Measurements from ENCODE around the gene APCDD1L.
"Not testable (repeated sequence)": the region's sequence is repeated elsewhere in the genome, so short reads cannot be mapped to it uniquely, and the experiment has no call there.

The APCDD1L gene

GRCh38 chr20:58511861-58512260 lies 3.3 kb downstream of the APCDD1L start:
- TF ChIP-seq CTCF (conservative IDR thresholded peaks at IDR 0.05; ENCODE audit: low read depth) = no peak
- DNase-seq (ENCODE audit: low spot score) = no peak
- POLR2A ChIA-PET (ENCODE audit: low non-redundant PET) = interaction anchor here (1.3 kb wide), 1 partner anchor 123 kb away, joined by 5 read pairs; the partner anchor contains the start of gene VAPB
- no peak overlapping the region for H3K27ac ChIP-seq
- CTCF ChIA-PET = interaction anchor here (0.6 to 1.3 kb wide), 5 partner anchors 22 to 626 kb away, joined by 3 to 6 read pairs (median 4); no protein-coding TSS in a partner anchor

- CTCF ChIA-PET = interaction anchor here (0.6 to 1.3 kb wide), 4 partner anchors 22 to 627 kb away, joined by 3 to 6 read pairs (median 4); no protein-coding TSS in a partner anchor
- POLR2A ChIA-PET (ENCODE audit: low non-redundant PET) = interaction anchor here (1.3 kb wide), 1 partner anchor 123 kb away, joined by 5 read pairs; the partner anchor contains the start of gene VAPB
Observed at GRCh38 chr20:58511364-58511763, 3.8 kb downstream of the APCDD1L start.

GRCh38 chr20:58510921-58511320 lies 4.3 kb downstream of the APCDD1L start:
- no peak for DNase-seq (ENCODE audit: low spot score)
- POLR2A ChIA-PET (ENCODE audit: low non-redundant PET) = interaction anchor here (1.3 kb wide), 1 partner anchor 122 kb away, joined by 5 read pairs; the partner anchor contains the start of gene VAPB
- CTCF ChIA-PET = interaction anchor here (1.3 to 1.6 kb wide), 2 partner anchors 52 to 139 kb away, joined by 4 read pairs; no protein-coding TSS in a partner anchor
- H3K27ac ChIP-seq = no peak overlapping the region
- no peak for TF ChIP-seq CTCF (conservative IDR thresholded peaks at IDR 0.05; ENCODE audit: low read depth)

More at GRCh38 chr20:58511364-58511763, 3.8 kb downstream of the APCDD1L start:
- DNase-seq (ENCODE audit: low spot score) = no peak
- no peak overlapping the region for H3K27ac ChIP-seq
- TF ChIP-seq CTCF (conservative IDR thresholded peaks at IDR 0.05; ENCODE audit: low read depth) = no peak

GRCh38 chr20:58508762-58509395 lies 6.3 kb downstream of the APCDD1L start:
- POLR2A ChIA-PET (ENCODE audit: low non-redundant PET) = no interaction called here
- no peak for TF ChIP-seq CTCF (conservative IDR thresholded peaks at IDR 0.05; ENCODE audit: low read depth)
- CTCF ChIA-PET = no interaction called here
- no peak for DNase-seq (ENCODE audit: low spot score)
- H3K27ac ChIP-seq = no peak overlapping the region

GRCh38 chr20:58506999-58507398 lies 8.2 kb downstream of the APCDD1L start:
- DNase-seq (ENCODE audit: low spot score); POLR2A ChIA-PET (ENCODE audit: low non-redundant PET); H3K27ac ChIP-seq; CTCF ChIA-PET: not testable (repeated sequence)

- no peak overlapping the region for H3K27ac ChIP-seq
- no peak for TF ChIP-seq CTCF (conservative IDR thresholded peaks at IDR 0.05; ENCODE audit: low read depth)
- POLR2A ChIA-PET (ENCODE audit: low non-redundant PET) = no interaction called here
- no peak for DNase-seq (ENCODE audit: low spot score)
- CTCF ChIA-PET = no interaction called here
Observed at GRCh38 chr20:58504566-58504965, 10.6 kb downstream of the APCDD1L start.

- ChIA-PET POLR2A (ENCODE audit: low non-redundant PET) (interaction anchor here (0.6 kb wide), 1 partner anchor 476 kb away, joined by 3 read pairs; no protein-coding TSS in a partner anchor), CTCF (interaction anchor here (0.6 kb wide), 1 partner anchor 360 kb away, joined by 3 read pairs; no protein-coding TSS in a partner anchor)
Observed at GRCh38 chr20:58503668-58504067, 11.5 kb downstream of the APCDD1L start.

More at GRCh38 chr20:58503668-58504067, 11.5 kb downstream of the APCDD1L start:
- no peak overlapping the region for H3K27ac ChIP-seq
- DNase-seq (ENCODE audit: low spot score) = no peak
- TF ChIP-seq CTCF (conservative IDR thresholded peaks at IDR 0.05; ENCODE audit: low read depth) = no peak

All from RWPE1 (cell line).